GM21529 (cell line): Measurements from ENCODE around the gene CDHR3.

Source experiments
- ATAC-seq: cut with Tn5 transposase; IDR thresholded peaks from one replicate; pipeline ENCODE4 v1.9.1; 2021; ENCODE audit not compliant: unreplicated experiment

The CDHR3 gene

GRCh38 chr7:106062006-106062405 is 98.9 kb downstream of the CDHR3 start:
- no peak for ATAC-seq

- no peak for ATAC-seq
These were observed 99.5 kb downstream of the CDHR3 start for GRCh38 chr7:106062521-106062931.

GRCh38 chr7:106063024-106063423 is 100.0 kb downstream of the CDHR3 start:
- ATAC-seq: no peak

- no peak for ATAC-seq
These were observed 100.6 kb downstream of the CDHR3 start for GRCh38 chr7:106063692-106064091.

GRCh38 chr7:106064316-106064715 is 101.3 kb downstream of the CDHR3 start:
- no peak for ATAC-seq

GRCh38 chr7:106064771-106065574 is 101.9 kb downstream of the CDHR3 start:
- ATAC-seq: no peak

- no peak for ATAC-seq
These were observed 102.8 kb downstream of the CDHR3 start for GRCh38 chr7:106065575-106066500.

- ATAC-seq: no peak
These were observed 104.6 kb downstream of the CDHR3 start for GRCh38 chr7:106067678-106068077.

GRCh38 chr7:106068538-106068961 is 105.5 kb downstream of the CDHR3 start:
- ATAC-seq: no peak

GRCh38 chr7:106068986-106069385 is 105.9 kb downstream of the CDHR3 start:
- no peak for ATAC-seq

- ATAC-seq: no peak
These were observed 106.6 kb downstream of the CDHR3 start for GRCh38 chr7:106069471-106070200.

GRCh38 chr7:106070201-106070551 is 107.1 kb downstream of the CDHR3 start:
- no peak for ATAC-seq

GRCh38 chr7:106070567-106071254 is 107.6 kb downstream of the CDHR3 start:
- ATAC-seq: no peak

- peak; percentile 96 for ATAC-seq
These were observed 108.4 kb downstream of the CDHR3 start for GRCh38 chr7:106071356-106071998.

- no peak for ATAC-seq
These were observed 109.1 kb downstream of the CDHR3 start for GRCh38 chr7:106071999-106072714.

- ATAC-seq: no peak
These were observed 109.6 kb downstream of the CDHR3 start for GRCh38 chr7:106072715-106073091.

- no peak for ATAC-seq
These were observed 110.6 kb downstream of the CDHR3 start for GRCh38 chr7:106073701-106074100.

- ATAC-seq: no peak
These were observed 111.2 kb downstream of the CDHR3 start for GRCh38 chr7:106074257-106074656.

- ATAC-seq: no peak
These were observed 112.9 kb downstream of the CDHR3 start for GRCh38 chr7:106075937-106076336.

GRCh38 chr7:106076537-106076936 is 113.5 kb downstream of the CDHR3 start:
- ATAC-seq: no peak
